ENCODE results near the gene KRTAP10-2.

- TF ChIP-seq CTCF (conservative IDR thresholded peaks at IDR 0.05): no peak
- TF ChIP-seq EZH2 (IDR thresholded peaks at IDR 0.05; ENCODE audit: low read depth): no peak
Measured at GRCh38 chr21:44592446-44593311, 41.4 kb upstream of the KRTAP10-2 start, which contains the start of gene KRTAP10-6.
